Measurements from ENCODE around the gene AP2A1. TPM values are rescaled to one million over a fixed set of nuclear protein-coding genes. Genes with fewer than 3 reads are reported as not detected.

Gene AP2A1
- total RNA-seq, 4 donors from 2014 or later = 48.9 to 112 (median 57.9) TPM

DNA sequence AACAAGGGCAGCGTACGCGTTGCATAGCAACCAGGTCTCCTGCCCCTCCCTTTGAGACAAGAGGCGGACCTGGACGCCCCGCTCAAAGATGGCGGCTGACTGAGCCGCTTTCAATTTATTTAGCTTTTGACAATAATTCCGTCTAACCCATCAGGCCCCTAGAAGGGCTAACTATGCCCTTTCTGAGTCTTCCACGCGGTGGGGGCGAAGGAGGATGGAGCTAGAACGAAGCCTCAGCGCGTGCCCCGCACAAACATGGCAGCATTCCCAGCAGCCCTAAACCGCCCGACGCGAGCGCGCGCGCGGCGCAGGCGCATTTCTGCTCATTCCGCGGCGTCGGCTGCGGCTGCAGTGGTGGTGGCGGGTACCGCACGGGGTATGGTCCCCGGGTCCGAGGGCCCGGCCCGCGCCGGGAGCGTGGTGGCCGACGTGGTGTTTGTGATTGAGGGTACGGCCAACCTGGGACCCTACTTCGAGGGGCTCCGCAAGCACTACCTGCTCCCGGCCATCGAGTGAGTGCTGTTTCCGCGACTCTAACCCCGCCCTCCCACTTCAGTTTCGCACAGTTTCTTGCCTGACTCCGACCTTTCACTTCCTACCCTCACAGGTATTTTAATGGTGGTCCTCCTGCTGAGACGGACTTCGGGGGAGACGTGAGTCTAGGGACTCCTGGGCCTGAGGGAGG, 51.3 kb downstream of the AP2A1 start, which contains the start of gene MED25:
TSS of gene MED25 (plus strand) at position 326 of the 685 bp plus-strand sequence. CDS start at position 379, 53 bp downstream.
- TF ChIP-seq CTCF (IDR thresholded peaks at IDR 0.05; ENCODE audit: low read depth) = no peak

DNA sequence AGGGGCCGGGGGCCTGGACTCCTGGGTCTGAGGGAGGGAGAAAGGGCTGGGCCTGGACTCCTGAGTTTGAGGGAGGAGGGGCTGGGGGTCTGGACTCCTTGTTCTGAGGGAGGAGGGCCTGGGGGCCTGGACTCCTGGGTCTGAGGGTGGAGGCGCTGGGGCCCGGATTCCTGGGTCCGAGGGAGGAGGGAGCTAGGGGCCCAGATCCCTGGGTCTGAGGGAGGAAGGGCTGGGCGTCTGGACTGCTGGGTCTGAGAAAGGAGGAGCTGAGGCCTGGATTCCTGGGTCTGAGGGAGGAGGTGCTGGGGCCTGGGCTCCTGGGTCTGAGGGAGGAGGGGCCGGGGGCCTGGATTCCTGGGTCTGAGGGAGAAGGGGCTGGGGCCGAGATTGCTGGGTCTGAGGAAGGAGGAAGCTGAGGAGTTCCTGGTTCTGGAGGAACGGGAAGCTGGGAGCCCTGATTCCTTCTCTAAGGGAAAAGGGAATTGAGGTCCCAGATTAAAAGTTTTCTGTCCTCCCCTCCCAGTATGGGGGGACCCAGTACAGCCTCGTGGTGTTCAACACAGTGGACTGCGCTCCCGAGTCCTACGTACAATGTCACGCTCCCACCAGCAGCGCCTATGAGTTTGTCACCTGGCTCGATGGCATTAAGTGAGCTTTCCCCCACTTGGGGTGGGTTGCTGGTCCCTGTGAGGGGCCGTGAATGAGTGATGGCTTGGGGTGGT, 52.0 kb downstream of the AP2A1 start:
- no peak for TF ChIP-seq CTCF (IDR thresholded peaks at IDR 0.05; ENCODE audit: low read depth)

GRCh38 chr19:49820125-49820524, 53.3 kb downstream of the AP2A1 start:
- TF ChIP-seq CTCF (IDR thresholded peaks at IDR 0.05; ENCODE audit: low read depth) = no peak

DNA sequence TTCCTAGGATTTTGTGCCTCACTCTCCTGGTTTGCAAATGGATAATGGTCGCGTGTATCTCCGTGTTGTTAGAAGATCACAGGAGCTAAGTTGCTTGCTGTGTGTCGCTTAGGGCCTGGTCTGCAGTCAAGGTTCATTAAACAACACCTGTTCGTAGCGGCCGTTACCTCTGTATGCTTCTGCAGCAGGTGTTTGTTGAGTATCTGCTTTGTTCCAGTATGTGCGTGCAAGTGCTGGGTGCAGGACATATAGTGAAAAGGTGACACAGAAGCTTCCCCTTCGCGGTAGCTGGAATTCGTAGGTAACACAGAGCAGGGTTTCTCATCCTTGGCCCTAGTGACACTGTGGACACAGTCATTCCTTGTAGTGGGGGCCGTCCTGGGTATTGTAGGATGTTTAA, 56.7 kb downstream of the AP2A1 start:
- TF ChIP-seq CTCF (IDR thresholded peaks at IDR 0.05; ENCODE audit: low read depth) = no peak

GRCh38 chr19:49824662-49825061, 57.9 kb downstream of the AP2A1 start:
- no peak for TF ChIP-seq CTCF (IDR thresholded peaks at IDR 0.05; ENCODE audit: low read depth)

GRCh38 chr19:49827034-49827433, 60.2 kb downstream of the AP2A1 start:
- no peak for TF ChIP-seq CTCF (IDR thresholded peaks at IDR 0.05; ENCODE audit: low read depth)

GRCh38 chr19:49829200-49829599, 62.4 kb downstream of the AP2A1 start:
- TF ChIP-seq CTCF (IDR thresholded peaks at IDR 0.05; ENCODE audit: low read depth) = no peak
